Fibroblast of lung (primary cell): Measurements from ENCODE around the gene CLCA1. TPM values are rescaled to one million over a fixed set of nuclear protein-coding genes. Genes with fewer than 3 reads are reported as not detected.

Source experiments
- DNase-seq, 2 donors: peaks; one replicate each; pipeline versions ENCODE4 v3.0.0 to v3.0.0-alpha.2; 2010; ENCODE audit warnings: low read depth in 2 of 2
- H2AFZ ChIP-seq: 2 replicates; pipeline ENCODE4 v1.5.1; 2012; ENCODE audit warnings: low read length, control low read depth, inconsistent platforms
- H3K27ac ChIP-seq: 2 replicates; pipeline ENCODE4 v1.5.1; 2011; ENCODE audit warnings: low read length, control low read depth; ENCODE audit not compliant: insufficient read depth
- H3K27me3 ChIP-seq: 2 replicates; pipeline ENCODE4 v1.5.1; 2011; ENCODE audit warnings: mild to moderate bottlenecking, low read length; ENCODE audit not compliant: control insufficient read depth, insufficient read depth
- H3K36me3 ChIP-seq: 2 replicates; pipeline ENCODE4 v1.5.1; 2011; ENCODE audit warnings: low read length; ENCODE audit not compliant: control insufficient read depth, insufficient read depth
- H3K4me1 ChIP-seq: 2 replicates; pipeline ENCODE4 v1.5.1; 2011; ENCODE audit warnings: low read length; ENCODE audit not compliant: control insufficient read depth, insufficient read depth; ENCODE audit errors: extremely low read depth
- H3K4me2 ChIP-seq: 2 replicates; pipeline ENCODE4 v1.5.1; 2011; ENCODE audit warnings: low read length, control low read depth; ENCODE audit not compliant: insufficient read depth; ENCODE audit errors: extremely low read depth
- H3K4me3 ChIP-seq, 4 experiments: fragments of 200-600 bp in 1 of 4; sonication (generic) in 1 of 4; replicated peaks in 1 of 4; 2 replicates each; pipeline ENCODE4 v1.5.1; 2011 to 2016; ENCODE audit warnings: low read length in 4 of 4, low read depth in 3 of 4, mild to moderate bottlenecking in 3 of 4, control low read depth in 2 of 4, inconsistent platforms in 1 of 4, mixed read lengths in 1 of 4; ENCODE audit not compliant: insufficient read depth in 1 of 4; ENCODE audit errors: control extremely low read depth in 1 of 4
- H3K79me2 ChIP-seq: 2 replicates; pipeline ENCODE4 v1.5.1; 2012; ENCODE audit warnings: mild to moderate bottlenecking, low read length, inconsistent platforms; ENCODE audit not compliant: control insufficient read depth, insufficient read depth
- H3K9ac ChIP-seq: 2 replicates; pipeline ENCODE4 v1.5.1; 2011; ENCODE audit warnings: mild to moderate bottlenecking, low read length, control low read depth; ENCODE audit not compliant: insufficient read depth
- H3K9me3 ChIP-seq: 2 replicates; pipeline ENCODE4 v1.5.1; 2012; ENCODE audit warnings: low read depth, low read length; ENCODE audit not compliant: control insufficient read depth, insufficient read depth
- H4K20me1 ChIP-seq: 2 replicates; pipeline ENCODE4 v1.5.1; 2011; ENCODE audit warnings: low read length; ENCODE audit not compliant: control insufficient read depth, insufficient read depth; ENCODE audit errors: extremely low read depth
- EZH2 ChIP-seq: IDR thresholded peaks from 2 replicates; pipeline ENCODE4 v1.5.1; 2012; ENCODE audit warnings: low read length, control low read depth, mild to moderate bottlenecking; ENCODE audit errors: missing control alignments
- polyA plus RNA-seq, 2 donors: library from polyadenylated mRNA; depleted of rRNA in 1 of 2; stranded (reverse) in 1 of 2; unstranded in 1 of 2; fragments of >200 nt; gene quantifications; 2 replicates each; pipeline ENCODE4 v1.2.1, GENCODE V29; 2011 to 2012; ENCODE audit warnings: missing spikeins in 1 of 2
- total RNA-seq: library from RNA; depleted of rRNA; stranded (reverse); fragments of >200 nt; gene quantifications from 2 replicates; pipeline ENCODE4 v1.2.1, GENCODE V29; 2014
- TF ChIP-seq, protein P1 (sequence below), 2 donors: IDR thresholded peaks in 1 of 2; conservative IDR thresholded peaks in 1 of 2; 1 replicate in 1 of 2; 2 replicates in 1 of 2; pipeline ENCODE4 v1.5.1; 2011 to 2012; ENCODE audit warnings: low read length in 2 of 2, control low read depth in 1 of 2, inconsistent platforms in 1 of 2, low read depth in 1 of 2, mild to moderate bottlenecking in 1 of 2

The CLCA1 gene
- total and polyA plus RNA-seq, 2 donors (not counting 1 experiment from before 2014, with no cell fraction given) = 0.01 TPM; not detected in 1

DNA sequence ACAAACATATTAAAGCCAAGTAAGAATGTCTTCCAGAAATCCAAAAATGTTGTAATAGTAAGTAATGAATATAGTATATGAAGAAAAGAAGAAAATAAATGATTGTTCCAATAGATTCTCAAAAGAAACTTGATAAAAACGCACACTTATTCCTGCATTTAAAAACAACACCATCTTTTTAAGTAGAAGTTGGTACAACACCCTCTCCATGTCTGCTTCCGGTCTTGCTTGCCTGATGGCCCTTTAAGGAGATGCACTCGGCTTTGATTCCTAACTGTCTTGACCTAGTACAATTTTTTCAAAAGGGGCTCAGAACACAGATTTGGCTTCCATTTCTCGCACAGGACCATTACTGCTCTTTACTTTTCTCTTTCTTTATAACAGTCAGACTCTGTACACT, 9.0 kb downstream of the CLCA1 start:
- no peak overlapping the region for H3K27ac ChIP-seq
- TF ChIP-seq, protein P1, sequence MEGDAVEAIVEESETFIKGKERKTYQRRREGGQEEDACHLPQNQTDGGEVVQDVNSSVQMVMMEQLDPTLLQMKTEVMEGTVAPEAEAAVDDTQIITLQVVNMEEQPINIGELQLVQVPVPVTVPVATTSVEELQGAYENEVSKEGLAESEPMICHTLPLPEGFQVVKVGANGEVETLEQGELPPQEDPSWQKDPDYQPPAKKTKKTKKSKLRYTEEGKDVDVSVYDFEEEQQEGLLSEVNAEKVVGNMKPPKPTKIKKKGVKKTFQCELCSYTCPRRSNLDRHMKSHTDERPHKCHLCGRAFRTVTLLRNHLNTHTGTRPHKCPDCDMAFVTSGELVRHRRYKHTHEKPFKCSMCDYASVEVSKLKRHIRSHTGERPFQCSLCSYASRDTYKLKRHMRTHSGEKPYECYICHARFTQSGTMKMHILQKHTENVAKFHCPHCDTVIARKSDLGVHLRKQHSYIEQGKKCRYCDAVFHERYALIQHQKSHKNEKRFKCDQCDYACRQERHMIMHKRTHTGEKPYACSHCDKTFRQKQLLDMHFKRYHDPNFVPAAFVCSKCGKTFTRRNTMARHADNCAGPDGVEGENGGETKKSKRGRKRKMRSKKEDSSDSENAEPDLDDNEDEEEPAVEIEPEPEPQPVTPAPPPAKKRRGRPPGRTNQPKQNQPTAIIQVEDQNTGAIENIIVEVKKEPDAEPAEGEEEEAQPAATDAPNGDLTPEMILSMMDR (conservative IDR thresholded peaks at IDR 0.05 in 1 of 2, IDR thresholded peaks at IDR 0.05 in 1 of 2; ENCODE audit: low read depth in 1 of 2, low read length in 2 of 2) = no peak
- no peak for TF ChIP-seq EZH2
- no peak overlapping the region for H3K9ac ChIP-seq
- no peaks in the 10 kb centered on the region for H3K36me3 ChIP-seq
- H3K27me3 ChIP-seq = no peaks in the 10 kb centered on the region
- H3K79me2 ChIP-seq = no peaks in the 10 kb centered on the region
- H3K4me3 ChIP-seq = no peak overlapping the region
- DNase-seq = no peak
- H3K4me1 ChIP-seq = no peaks in the 10 kb centered on the region
- no peak overlapping the region for H3K4me2 ChIP-seq
- no peak overlapping the region for H2AFZ ChIP-seq
- no peaks in the 10 kb centered on the region for H3K9me3 ChIP-seq
- H4K20me1 ChIP-seq = no peaks in the 10 kb centered on the region

DNA sequence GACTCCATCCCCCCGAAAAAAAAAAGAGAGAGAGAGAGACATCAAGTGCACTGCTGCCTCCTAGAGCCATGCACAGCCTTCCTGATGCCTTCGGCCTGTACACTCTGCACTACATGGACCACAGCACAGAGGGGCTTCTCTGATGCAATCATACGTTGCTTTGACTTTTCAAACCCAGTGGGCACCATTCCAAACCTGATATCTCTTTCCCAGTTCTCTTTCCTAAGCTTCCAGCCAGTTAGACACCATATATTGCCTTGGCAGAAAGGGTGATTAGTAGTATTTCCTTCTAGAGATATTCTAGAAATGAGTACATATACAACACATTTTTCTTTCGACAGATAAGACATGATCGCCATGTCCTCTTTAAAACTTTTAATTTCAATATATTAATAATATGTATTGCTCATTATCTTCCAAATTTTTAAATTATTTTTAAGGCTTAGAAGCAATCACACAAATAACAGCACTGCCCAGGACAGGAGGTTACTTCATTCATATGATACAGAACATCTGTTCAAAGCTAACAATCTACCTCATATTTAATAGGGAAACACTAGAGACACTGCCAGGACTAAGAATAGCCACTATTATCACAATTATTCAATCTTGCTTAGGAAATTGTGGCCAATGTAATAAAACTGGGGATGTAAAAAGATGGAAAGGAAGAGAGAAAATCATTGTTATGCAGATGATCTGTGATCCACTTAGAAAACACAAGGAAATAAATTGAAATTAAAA, 9.9 kb downstream of the CLCA1 start:
- H3K4me1 ChIP-seq = no peaks in the 10 kb centered on the region
- H3K9me3 ChIP-seq = no peaks in the 10 kb centered on the region
- no peak for TF ChIP-seq EZH2
- TF ChIP-seq, protein P1 (conservative IDR thresholded peaks at IDR 0.05 in 1 of 2, IDR thresholded peaks at IDR 0.05 in 1 of 2; ENCODE audit: low read depth in 1 of 2, low read length in 2 of 2) = no peak
- no peak overlapping the region for H2AFZ ChIP-seq
- H3K4me3 ChIP-seq = no peak overlapping the region
- no peaks in the 10 kb centered on the region for H3K79me2 ChIP-seq
- H4K20me1 ChIP-seq = no peaks in the 10 kb centered on the region
- no peak overlapping the region for H3K9ac ChIP-seq
- no peak overlapping the region for H3K4me2 ChIP-seq
- peak in 1 of 2 donors; percentile 30 for DNase-seq
- H3K36me3 ChIP-seq = no peaks in the 10 kb centered on the region
- no peak overlapping the region for H3K27ac ChIP-seq
- no peaks in the 10 kb centered on the region for H3K27me3 ChIP-seq

DNA sequence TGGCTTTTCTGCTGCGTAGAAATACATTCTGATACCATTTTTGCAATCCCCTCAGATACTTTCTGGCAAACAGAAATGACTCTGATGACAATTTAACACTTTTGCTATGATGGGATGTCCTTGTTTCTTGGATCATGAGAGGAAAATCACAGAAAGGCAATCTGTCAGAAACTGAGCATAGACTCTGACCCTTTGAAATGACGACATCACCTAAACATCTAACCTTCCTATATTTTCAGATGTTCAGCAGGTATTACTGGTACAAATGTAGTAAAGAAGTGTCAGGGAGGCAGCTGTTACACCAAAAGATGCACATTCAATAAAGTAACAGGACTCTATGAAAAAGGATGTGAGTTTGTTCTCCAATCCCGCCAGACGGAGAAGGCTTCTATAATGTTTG, 13.2 kb downstream of the CLCA1 start:
- H3K9me3 ChIP-seq = no peaks in the 10 kb centered on the region
- no peak overlapping the region for H3K4me2 ChIP-seq
- DNase-seq = no peak
- no peak for TF ChIP-seq EZH2
- TF ChIP-seq, protein P1 (conservative IDR thresholded peaks at IDR 0.05 in 1 of 2, IDR thresholded peaks at IDR 0.05 in 1 of 2; ENCODE audit: low read depth in 1 of 2, low read length in 2 of 2) = no peak
- H3K27me3 ChIP-seq = no peaks in the 10 kb centered on the region
- no peak overlapping the region for H3K9ac ChIP-seq
- no peak overlapping the region for H2AFZ ChIP-seq
- H3K4me1 ChIP-seq = no peaks in the 10 kb centered on the region
- no peak overlapping the region for H3K27ac ChIP-seq
- H4K20me1 ChIP-seq = no peaks in the 10 kb centered on the region
- H3K79me2 ChIP-seq = no peaks in the 10 kb centered on the region
- H3K36me3 ChIP-seq = no peaks in the 10 kb centered on the region
- no peak overlapping the region for H3K4me3 ChIP-seq
